SW480 (cell line): ENCODE measurements around the gene P3H2.

Experiments used
- DNase-seq: peaks from one replicate; pipeline ENCODE4 v3.0.0-alpha.2; 2016; ENCODE audit warnings: low spot score

P3H2 gene

GRCh38 chr3:190124067-190124466, 3.4 kb upstream of the P3H2 start:
- no peak for DNase-seq

GRCh38 chr3:190122198-190122771, 1.6 kb upstream of the P3H2 start:
- DNase-seq = no peak

GRCh38 chr3:190121383-190121782, 686 bp upstream of the P3H2 start:
- no peak for DNase-seq

- no peak for DNase-seq
Observed at GRCh38 chr3:190121061-190121377, 322 bp upstream of the P3H2 start.

GRCh38 chr3:190119461-190120268, 1.0 kb downstream of the P3H2 start:
- DNase-seq = peak; percentile 27

GRCh38 chr3:190118438-190118837, 2.3 kb downstream of the P3H2 start:
- DNase-seq = no peak

DNA sequence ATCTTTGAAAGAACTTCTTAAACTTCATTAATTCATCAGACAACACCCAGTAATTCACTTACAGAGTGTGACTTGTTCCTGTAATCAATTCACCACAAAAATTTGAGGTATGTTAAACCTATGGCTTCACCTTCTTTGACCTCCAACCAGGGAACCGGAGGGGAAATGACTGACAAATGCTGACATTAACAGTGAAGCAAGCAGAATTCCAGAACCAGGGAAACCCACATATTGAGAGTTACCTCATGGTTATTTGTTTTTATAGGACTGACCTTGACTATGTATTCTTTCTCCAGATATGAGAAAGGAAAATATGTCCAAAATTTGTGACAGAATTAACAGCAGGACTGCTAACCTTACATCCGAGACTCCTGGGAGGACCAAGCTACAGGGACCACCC, 2.7 kb downstream of the P3H2 start:
- DNase-seq = peak; percentile 65

- no peak for DNase-seq
Observed at GRCh38 chr3:190116551-190117067, 4.1 kb downstream of the P3H2 start.

DNA sequence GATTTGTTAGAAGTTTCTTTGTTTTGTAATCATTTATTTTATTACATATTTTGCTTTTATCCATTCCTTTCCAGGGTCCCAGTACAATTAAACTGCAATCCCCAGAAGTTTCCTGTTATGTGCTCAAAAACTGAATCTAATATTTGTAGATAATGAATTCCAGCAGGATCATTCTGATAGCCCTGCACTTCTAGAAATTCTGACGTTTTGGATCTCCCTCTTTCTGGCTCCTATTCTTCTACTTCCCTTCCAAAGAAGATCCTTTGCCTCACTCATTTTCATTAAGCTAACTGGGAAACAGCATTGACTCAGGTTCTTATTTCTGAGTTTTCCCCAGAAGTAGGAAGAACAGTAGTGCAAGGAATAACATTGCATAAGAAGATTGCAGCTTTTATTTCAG, 9.9 kb downstream of the P3H2 start:
- no peak for DNase-seq

GRCh38 chr3:190109441-190109840, 11.3 kb downstream of the P3H2 start:
- DNase-seq = no peak

GRCh38 chr3:190108804-190109203, 11.9 kb downstream of the P3H2 start:
- DNase-seq = no peak

DNA sequence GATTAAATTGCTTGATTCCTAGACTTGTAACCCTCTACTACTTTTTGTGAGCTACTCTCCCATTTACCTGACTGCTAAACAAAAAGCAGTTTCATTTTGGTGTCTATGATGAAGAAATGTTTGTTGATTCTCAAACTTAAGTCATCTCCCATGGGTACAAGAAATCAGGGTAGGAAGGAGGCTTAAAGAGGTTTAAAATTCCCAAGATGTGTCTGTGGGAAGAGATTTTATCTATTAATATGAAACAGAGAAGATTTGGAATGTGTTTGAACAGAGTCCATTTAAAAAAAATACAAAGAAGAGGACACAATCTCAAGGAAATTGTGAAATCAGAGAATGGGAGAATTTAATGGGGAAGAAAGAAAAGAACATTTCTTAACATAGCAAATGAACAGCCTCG, 14.8 kb downstream of the P3H2 start:
- DNase-seq = no peak

DNA sequence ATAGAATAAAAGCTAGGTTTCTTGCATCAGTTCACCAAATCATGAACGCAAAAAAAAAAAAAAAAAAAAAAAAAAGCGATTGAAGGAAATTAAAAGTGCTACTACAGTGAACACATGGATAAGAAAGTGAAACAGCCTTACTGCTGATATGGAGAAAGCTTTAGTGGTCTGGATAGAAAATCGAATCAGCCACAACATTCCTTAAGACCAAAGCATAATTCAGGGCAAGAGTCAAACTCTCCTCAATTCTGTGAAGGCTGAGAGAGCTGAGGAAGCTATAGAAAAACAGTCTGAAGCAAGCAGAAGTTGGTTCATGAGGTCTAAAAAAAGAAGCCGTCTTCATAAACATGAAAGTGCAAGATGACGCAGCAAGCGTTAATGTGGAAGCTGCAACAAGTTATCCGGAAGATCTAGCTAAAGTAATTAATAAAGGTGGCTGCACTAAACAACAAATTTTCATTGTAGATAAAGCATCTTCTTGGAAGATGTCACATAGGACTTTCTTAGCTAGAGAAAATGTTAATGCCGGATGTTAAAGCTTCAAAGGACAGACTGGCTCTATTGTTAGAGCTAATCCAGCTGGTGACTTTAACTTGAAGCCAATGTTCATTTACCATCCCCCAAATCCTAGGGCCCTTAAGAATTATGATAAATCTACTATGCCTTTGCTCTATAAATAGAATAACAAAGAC, 19.2 kb downstream of the P3H2 start:
- DNase-seq = no peak

DNA sequence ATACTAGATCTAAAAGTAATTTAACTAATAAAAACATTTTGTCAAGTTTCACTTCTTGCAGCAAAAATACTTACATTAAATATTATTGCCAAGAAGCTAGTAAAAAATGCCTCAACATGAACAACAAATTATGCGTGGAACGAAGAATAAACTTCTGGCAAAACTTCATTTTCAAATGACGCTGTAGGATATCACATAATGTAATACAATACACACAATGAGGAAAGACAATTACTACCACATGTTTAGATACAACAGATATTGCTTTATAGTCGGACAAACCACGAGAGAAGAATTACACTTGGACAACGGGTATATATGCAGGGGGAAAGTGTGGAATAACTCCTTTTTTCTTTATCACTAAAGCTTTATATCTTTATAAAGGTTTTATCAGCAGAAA, 21.6 kb downstream of the P3H2 start:
- DNase-seq = no peak

- DNase-seq = no peak
Observed at GRCh38 chr3:190097617-190098016, 23.1 kb downstream of the P3H2 start.

GRCh38 chr3:190097025-190097424, 23.7 kb downstream of the P3H2 start:
- no peak for DNase-seq

- DNase-seq = no peak
Observed at GRCh38 chr3:190096345-190096744, 24.4 kb downstream of the P3H2 start.

- DNase-seq = no peak
Observed at GRCh38 chr3:190094160-190094718, 26.5 kb downstream of the P3H2 start.

GRCh38 chr3:190092250-190092649, 28.4 kb downstream of the P3H2 start:
- DNase-seq = no peak

GRCh38 chr3:190089711-190090110, 31.0 kb downstream of the P3H2 start:
- DNase-seq = no peak

DNA sequence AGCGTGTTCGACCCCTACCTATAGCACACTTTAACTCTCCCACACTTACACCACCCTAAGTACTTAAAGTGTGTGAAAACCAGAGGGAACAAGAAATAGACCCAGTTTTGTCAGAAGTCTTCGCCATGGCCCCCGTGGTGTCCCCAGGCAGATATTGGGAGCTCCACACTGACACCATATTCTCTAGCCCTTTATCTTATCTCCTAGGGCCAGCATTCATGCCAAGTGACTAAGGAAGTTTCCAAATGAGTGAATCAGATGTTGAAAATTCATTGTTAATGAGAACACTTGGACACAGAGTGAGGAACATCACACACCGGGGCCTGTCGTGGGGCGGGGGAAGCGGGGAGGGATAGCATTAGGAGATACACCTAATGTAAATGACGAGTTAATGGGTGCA, 31.8 kb downstream of the P3H2 start:
- DNase-seq = no peak

- no peak for DNase-seq
Observed at GRCh38 chr3:190086191-190086590, 34.5 kb downstream of the P3H2 start.

DNA sequence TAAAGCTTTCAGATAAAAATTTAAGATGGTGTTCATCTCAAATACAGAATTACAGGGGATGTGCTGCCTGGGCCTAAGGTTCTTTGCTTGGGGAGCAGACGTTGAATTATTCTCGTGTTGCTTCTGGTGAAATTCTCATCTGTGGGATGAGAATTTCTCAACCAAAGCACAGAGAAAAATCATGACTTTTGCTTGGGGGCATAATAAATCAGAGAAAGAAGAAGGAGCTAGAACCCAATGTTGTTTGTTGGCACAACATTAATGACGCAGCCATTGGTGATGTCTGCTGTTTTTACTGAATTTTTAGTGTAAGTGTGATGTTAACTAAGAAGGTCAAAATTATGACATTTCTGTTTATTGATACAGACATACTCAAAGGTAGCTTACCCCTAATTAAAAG, 35.7 kb downstream of the P3H2 start:
- DNase-seq = no peak
